WTC11 (cell line): ENCODE measurements around the gene CCDC85A.

Experiments
- CTCF ChIP-seq: fragments of 200-600 bp; IDR thresholded peaks from 2 replicates; pipeline ENCODE4 v1.8.0; 2022; ENCODE audit warnings: antibody characterized with exemption
- SMAD3 ChIP-seq: sonication (generic); formaldehyde crosslinking; IDR thresholded peaks from 2 replicates; pipeline ENCODE4 v1.8.0; 2022; ENCODE audit warnings: missing genetic modification reagents, mild to moderate bottlenecking, borderline replicate concordance
- SMAD4 ChIP-seq: sonication (generic); formaldehyde crosslinking; IDR thresholded peaks from 2 replicates; pipeline ENCODE4 v1.8.0; 2022; ENCODE audit warnings: mild to moderate bottlenecking, missing genetic modification reagents
- ZNF232 ChIP-seq: sonication (generic); formaldehyde crosslinking; IDR thresholded peaks from 2 replicates; pipeline ENCODE4 v1.8.0; 2022; ENCODE audit warnings: mild to moderate bottlenecking, missing genetic modification reagents
- ZNF281 ChIP-seq: sonication (generic); formaldehyde crosslinking; IDR thresholded peaks from 2 replicates; pipeline ENCODE4 v1.8.0; 2023; ENCODE audit warnings: mild to moderate bottlenecking, missing genetic modification reagents
- ZNF423 ChIP-seq: fragments of 250-450 bp; sonication (Bioruptor Pico); IDR thresholded peaks from 2 replicates; pipeline ENCODE4 v2.1.2; 2022; ENCODE audit warnings: mild to moderate bottlenecking, moderate library complexity
- TF ChIP-seq, protein P1 (sequence below): sonication (generic); formaldehyde crosslinking; conservative IDR thresholded peaks from 2 replicates; pipeline ENCODE4 v1.8.1; 2022; ENCODE audit warnings: mild to moderate bottlenecking, missing genetic modification reagents

GRCh38 chr2:56222481-56222880 is 38.7 kb downstream of the CCDC85A start:
- TF ChIP-seq, protein P1, sequence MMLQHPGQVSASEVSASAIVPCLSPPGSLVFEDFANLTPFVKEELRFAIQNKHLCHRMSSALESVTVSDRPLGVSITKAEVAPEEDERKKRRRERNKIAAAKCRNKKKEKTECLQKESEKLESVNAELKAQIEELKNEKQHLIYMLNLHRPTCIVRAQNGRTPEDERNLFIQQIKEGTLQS (CRISPR knock-in tag) = no peak
- TF ChIP-seq CTCF (no peak), SMAD3 (CRISPR knock-in tag) (no peak), ZNF423 (CRISPR knock-in tag) (no peak), ZNF232 (CRISPR knock-in tag) (no peak), SMAD4 (CRISPR knock-in tag) (no peak), ZNF281 (CRISPR knock-in tag) (no peak)
